GM21360 (cell line): Measurements from ENCODE around the gene CCDC154.

ENCODE experiments used
- ATAC-seq: cut with Tn5 transposase; IDR thresholded peaks from one replicate; pipeline ENCODE4 v1.9.1; 2021; ENCODE audit warnings: mild to moderate bottlenecking, moderate library complexity; ENCODE audit not compliant: unreplicated experiment

Gene CCDC154

GRCh38 chr16:1438229-1439057 is 5.9 kb downstream of the CCDC154 start:
- ATAC-seq = no peak

GRCh38 chr16:1437606-1438005 is 6.8 kb downstream of the CCDC154 start:
- ATAC-seq = no peak

- no peak for ATAC-seq
These were observed 7.5 kb downstream of the CCDC154 start for GRCh38 chr16:1436731-1437355.

- ATAC-seq = no peak
These were observed 8.2 kb downstream of the CCDC154 start for GRCh38 chr16:1435921-1436697.

GRCh38 chr16:1434644-1435592 is 9.4 kb downstream of the CCDC154 start:
- no peak for ATAC-seq

- ATAC-seq = no peak
These were observed 10.6 kb downstream of the CCDC154 start for GRCh38 chr16:1433756-1434155.

- no peak for ATAC-seq
These were observed 11.1 kb downstream of the CCDC154 start for GRCh38 chr16:1433263-1433560.

GRCh38 chr16:1432388-1433262 is 11.7 kb downstream of the CCDC154 start:
- ATAC-seq = no peak

GRCh38 chr16:1431497-1432270 is 12.7 kb downstream of the CCDC154 start:
- no peak for ATAC-seq

GRCh38 chr16:1430759-1431496 is 13.4 kb downstream of the CCDC154 start, which contains the start of gene PERCC1:
Gene PERCC1 (plus strand): TSS chr16:1431078. CDS start chr16:1432594, 1,516 bp downstream.
- no peak for ATAC-seq

- no peak for ATAC-seq
These were observed 14.1 kb downstream of the CCDC154 start for GRCh38 chr16:1430214-1430758.

- ATAC-seq = no peak
These were observed 14.7 kb downstream of the CCDC154 start for GRCh38 chr16:1429631-1430030.

- ATAC-seq = no peak
These were observed 15.3 kb downstream of the CCDC154 start for GRCh38 chr16:1429012-1429411.

GRCh38 chr16:1428511-1428910 is 15.8 kb downstream of the CCDC154 start:
- no peak for ATAC-seq

GRCh38 chr16:1427473-1428461 is 16.6 kb downstream of the CCDC154 start:
- no peak for ATAC-seq

- ATAC-seq = no peak
These were observed 17.5 kb downstream of the CCDC154 start for GRCh38 chr16:1426734-1427471.
